Subcutaneous abdominal adipose tissue (tissue), 5 donors: ENCODE measurements around the gene SLC16A7.

Experiments
- H3K27ac ChIP-seq: one replicate; pipeline ENCODE4 v1.7.0; 2013; ENCODE audit warnings: low read depth, mild to moderate bottlenecking, inconsistent platforms, low read length, moderate library complexity
- H3K27me3 ChIP-seq, 5 donors: one replicate each; pipeline ENCODE4 v1.7.0; 2013; ENCODE audit warnings: low read length in 5 of 5, inconsistent platforms in 1 of 5; ENCODE audit not compliant: control insufficient read depth in 5 of 5, insufficient read depth in 4 of 5
- H3K36me3 ChIP-seq, 5 donors: one replicate each; pipeline ENCODE4 v1.7.0; 2013; ENCODE audit warnings: low read length in 5 of 5; ENCODE audit not compliant: control insufficient read depth in 5 of 5, insufficient read depth in 5 of 5
- H3K4me1 ChIP-seq, 5 donors: one replicate each; pipeline ENCODE4 v1.7.0; 2013; ENCODE audit warnings: low read length in 5 of 5, mild to moderate bottlenecking in 3 of 5, moderate library complexity in 1 of 5; ENCODE audit not compliant: control insufficient read depth in 5 of 5, insufficient read depth in 5 of 5
- H3K4me3 ChIP-seq, 5 donors: one replicate each; pipeline ENCODE4 v1.7.0; 2013; ENCODE audit warnings: low read length in 5 of 5, low read depth in 1 of 5
- H3K9ac ChIP-seq, 5 donors: one replicate each; pipeline ENCODE4 v1.7.0; 2013; ENCODE audit warnings: low read length in 5 of 5, mild to moderate bottlenecking in 4 of 5, moderate library complexity in 3 of 5
- H3K9me3 ChIP-seq, 5 donors: one replicate each; pipeline ENCODE4 v1.7.0; 2013; ENCODE audit warnings: low read length in 5 of 5; ENCODE audit not compliant: control insufficient read depth in 5 of 5
- donor health status: healthy.
- donor health status: healthy.
- donor health status: healthy.
- donor health status: healthy.
- donor health status: healthy.

The SLC16A7 gene

GRCh38 chr12:59715434-59715833 lies 119.6 kb downstream of the SLC16A7 start:
- Histone ChIP-seq H3K36me3 (peaks cover 0 to 13% (median 7%) of the 10 kb centered on the region in 5 donors), H3K27me3 (no peaks in the 10 kb centered on the region), H3K27ac (no peak overlapping the region), H3K4me1 (peaks cover 0 to 23% (median 0%) of the 10 kb centered on the region in 5 donors), H3K4me3 (no peak overlapping the region), H3K9ac (no peak overlapping the region), H3K9me3 (no peaks in the 10 kb centered on the region)

- Histone ChIP-seq H3K36me3 (peaks cover 0 to 9% (median 3%) of the 10 kb centered on the region in 5 donors), H3K27me3 (no peaks in the 10 kb centered on the region), H3K4me3 (no peak overlapping the region), H3K9ac (no peak overlapping the region), H3K27ac (no peak overlapping the region), H3K4me1 (peaks cover 0 to 21% (median 0%) of the 10 kb centered on the region in 5 donors), H3K9me3 (no peaks in the 10 kb centered on the region)
Measured at GRCh38 chr12:59716043-59716442, 120.2 kb downstream of the SLC16A7 start.

GRCh38 chr12:59717436-59717835 lies 121.6 kb downstream of the SLC16A7 start:
- peak overlapping the region in 1 of 5 donors; percentile 16 for H3K9ac ChIP-seq
- H3K27ac ChIP-seq: peak overlapping the region; percentile 38
- no peaks in the 10 kb centered on the region for H3K27me3 ChIP-seq
- H3K4me3 ChIP-seq: no peak overlapping the region
- peaks cover 0 to 5% (median 0%) of the 10 kb centered on the region in 5 donors for H3K36me3 ChIP-seq
- no peaks in the 10 kb centered on the region for H3K9me3 ChIP-seq
- peaks cover 0 to 21% (median 0%) of the 10 kb centered on the region in 5 donors for H3K4me1 ChIP-seq

GRCh38 chr12:59719701-59720100 lies 123.9 kb downstream of the SLC16A7 start:
- Histone ChIP-seq H3K36me3 (peaks cover 0 to 5% (median 0%) of the 10 kb centered on the region in 5 donors), H3K4me1 (peaks cover 0 to 34% (median 0%) of the 10 kb centered on the region in 5 donors), H3K27ac (no peak overlapping the region), H3K9ac (no peak overlapping the region), H3K4me3 (no peak overlapping the region), H3K27me3 (no peaks in the 10 kb centered on the region), H3K9me3 (no peaks in the 10 kb centered on the region)

GRCh38 chr12:59723520-59723919 lies 127.7 kb downstream of the SLC16A7 start:
- Histone ChIP-seq H3K4me3 (no peak overlapping the region), H3K36me3 (peaks cover 0 to 4% (median 0%) of the 10 kb centered on the region in 5 donors), H3K9ac (no peak overlapping the region), H3K27me3 (no peaks in the 10 kb centered on the region), H3K4me1 (peaks cover 0 to 29% (median 0%) of the 10 kb centered on the region in 5 donors), H3K9me3 (no peaks in the 10 kb centered on the region), H3K27ac (peak overlapping the region; percentile 32)

- H3K9ac ChIP-seq: no peak overlapping the region
- peaks cover 0 to 4% (median 0%) of the 10 kb centered on the region in 5 donors for H3K36me3 ChIP-seq
- no peaks in the 10 kb centered on the region for H3K27me3 ChIP-seq
- no peak overlapping the region for H3K4me3 ChIP-seq
- peaks cover 0 to 29% (median 0%) of the 10 kb centered on the region in 5 donors for H3K4me1 ChIP-seq
- H3K27ac ChIP-seq: peak overlapping the region; percentile 32
- H3K9me3 ChIP-seq: no peaks in the 10 kb centered on the region
Measured at GRCh38 chr12:59724011-59724695, 128.3 kb downstream of the SLC16A7 start.

- Histone ChIP-seq H3K27me3 (no peaks in the 10 kb centered on the region), H3K9ac (no peak overlapping the region), H3K4me3 (no peak overlapping the region), H3K9me3 (no peaks in the 10 kb centered on the region), H3K36me3 (peaks cover 0 to 8% (median 7%) of the 10 kb centered on the region in 5 donors), H3K4me1 (peaks cover 0 to 26% (median 13%) of the 10 kb centered on the region in 5 donors), H3K27ac (no peak overlapping the region)
Measured at GRCh38 chr12:59733200-59733599, 137.4 kb downstream of the SLC16A7 start.

- H3K4me3 ChIP-seq: no peak overlapping the region
- no peak overlapping the region for H3K9ac ChIP-seq
- H3K27me3 ChIP-seq: no peaks in the 10 kb centered on the region
- no peaks in the 10 kb centered on the region for H3K9me3 ChIP-seq
- peaks cover 0 to 29% (median 13%) of the 10 kb centered on the region in 5 donors for H3K4me1 ChIP-seq
- H3K36me3 ChIP-seq: peaks cover 0 to 8% (median 7%) of the 10 kb centered on the region in 5 donors
- no peak overlapping the region for H3K27ac ChIP-seq
Measured at GRCh38 chr12:59734371-59734770, 138.5 kb downstream of the SLC16A7 start.

GRCh38 chr12:59735231-59735630 lies 139.4 kb downstream of the SLC16A7 start:
- Histone ChIP-seq H3K9ac (no peak overlapping the region), H3K36me3 (peaks cover 0 to 8% (median 7%) of the 10 kb centered on the region in 5 donors), H3K4me1 (peaks cover 0 to 29% (median 13%) of the 10 kb centered on the region in 5 donors), H3K9me3 (no peaks in the 10 kb centered on the region), H3K4me3 (no peak overlapping the region), H3K27ac (no peak overlapping the region), H3K27me3 (no peaks in the 10 kb centered on the region)

- H3K9ac ChIP-seq: no peak overlapping the region
- H3K27me3 ChIP-seq: no peaks in the 10 kb centered on the region
- peaks cover 0 to 29% (median 13%) of the 10 kb centered on the region in 5 donors for H3K4me1 ChIP-seq
- no peak overlapping the region for H3K27ac ChIP-seq
- no peak overlapping the region for H3K4me3 ChIP-seq
- H3K9me3 ChIP-seq: no peaks in the 10 kb centered on the region
- H3K36me3 ChIP-seq: peaks cover 0 to 8% (median 7%) of the 10 kb centered on the region in 5 donors
Measured at GRCh38 chr12:59736359-59736758, 140.5 kb downstream of the SLC16A7 start.
